SK-N-SH treated with all-trans-retinoic acid at 6 μM for 48 hours (cell line): ENCODE data around the gene ADIPOR2.

ENCODE experiments used
- ATAC-seq: fragments of 200-7000 bp; cut with Tn5 transposase; 3 replicates; pipeline ENCODE4 v1.9.1; 2020; ENCODE audit warnings: mild to moderate bottlenecking, moderate library complexity
- ARNTL ChIP-seq: fragments of 450-650 bp; formaldehyde crosslinking; IDR thresholded peaks from 2 replicates; pipeline ENCODE4 v1.5.0; 2020; ENCODE audit warnings: low read depth, mild to moderate bottlenecking, moderate library complexity, borderline replicate concordance
- CREB5 ChIP-seq: fragments of 250-450 bp; sonication (Bioruptor Pico); IDR thresholded peaks from 2 replicates; pipeline ENCODE4 v1.5.1; 2020; ENCODE audit warnings: low read depth, mild to moderate bottlenecking, moderate library complexity
- CSDC2 ChIP-seq: fragments of 250-450 bp; sonication (Bioruptor Pico); IDR thresholded peaks from 2 replicates; pipeline ENCODE4 v1.5.0; 2020; ENCODE audit warnings: mild to moderate bottlenecking, moderate library complexity
- CSRNP3 ChIP-seq: fragments of 250-450 bp; sonication (Bioruptor Pico); IDR thresholded peaks from 2 replicates; pipeline ENCODE4 v1.5.1; 2021; ENCODE audit warnings: mild to moderate bottlenecking, moderate library complexity
- ESRRG ChIP-seq: fragments of 250-450 bp; sonication (Bioruptor Pico); IDR thresholded peaks from 2 replicates; pipeline ENCODE4 v1.6.1; 2021; ENCODE audit warnings: mild to moderate bottlenecking
- GLIS3 ChIP-seq: fragments of 250-450 bp; sonication (Bioruptor Pico); IDR thresholded peaks from 2 replicates; pipeline ENCODE4 v1.5.0; 2020; ENCODE audit warnings: mild to moderate bottlenecking, moderate library complexity
- ISL1 ChIP-seq: fragments of 250-450 bp; sonication (Bioruptor Pico); IDR thresholded peaks from 2 replicates; pipeline ENCODE4 v2.1.2; 2022; ENCODE audit warnings: mild to moderate bottlenecking, moderate library complexity
- OSR1 ChIP-seq: fragments of 250-450 bp; sonication (Bioruptor Pico); IDR thresholded peaks from 2 replicates; pipeline ENCODE4 v1.8.0; 2022; ENCODE audit warnings: moderate library complexity, mild to moderate bottlenecking, inconsistent platforms
- POU6F1 ChIP-seq: fragments of 250-450 bp; sonication (Bioruptor Pico); IDR thresholded peaks from 2 replicates; pipeline ENCODE4 v1.8.0; 2021; ENCODE audit warnings: low read depth, mild to moderate bottlenecking, moderate library complexity, borderline replicate concordance
- PPARA ChIP-seq: fragments of 250-450 bp; sonication (Bioruptor Pico); IDR thresholded peaks from 2 replicates; pipeline ENCODE4 v1.5.0; 2020; ENCODE audit warnings: mild to moderate bottlenecking, borderline replicate concordance
- RARB ChIP-seq: fragments of 250-450 bp; sonication (Bioruptor Pico); IDR thresholded peaks from 2 replicates; pipeline ENCODE4 v1.8.0; 2021; ENCODE audit warnings: mild to moderate bottlenecking, moderate library complexity
- SNAI2 ChIP-seq: fragments of 250-450 bp; sonication (Bioruptor Pico); IDR thresholded peaks from 2 replicates; pipeline ENCODE4 v1.5.0; 2020; ENCODE audit warnings: mild to moderate bottlenecking, moderate library complexity
- TCF4 ChIP-seq: fragments of 250-450 bp; sonication (Bioruptor Pico); IDR thresholded peaks from 2 replicates; pipeline ENCODE4 v1.8.0; 2021; ENCODE audit warnings: mild to moderate bottlenecking, moderate library complexity, borderline replicate concordance
- TOX ChIP-seq: fragments of 250-450 bp; sonication (Bioruptor Pico); IDR thresholded peaks from 2 replicates; pipeline ENCODE4 v1.8.0; 2021; ENCODE audit warnings: mild to moderate bottlenecking, moderate library complexity, borderline replicate concordance
- TSHZ2 ChIP-seq: fragments of 250-450 bp; sonication (Bioruptor Pico); IDR thresholded peaks from 2 replicates; pipeline ENCODE4 v1.5.0; 2020; ENCODE audit warnings: mild to moderate bottlenecking, moderate library complexity
- ZC3H10 ChIP-seq: fragments of 250-450 bp; sonication (Bioruptor Pico); IDR thresholded peaks from 2 replicates; pipeline ENCODE4 v1.5.1; 2021; ENCODE audit warnings: mild to moderate bottlenecking, moderate library complexity
- ZFP30 ChIP-seq: fragments of 450-650 bp; formaldehyde crosslinking; IDR thresholded peaks from 2 replicates; pipeline ENCODE4 v1.5.0; 2022; ENCODE audit warnings: mild to moderate bottlenecking, moderate library complexity
- ZNF565 ChIP-seq: fragments of 450-650 bp; formaldehyde crosslinking; conservative IDR thresholded peaks from 2 replicates; pipeline ENCODE4 v1.5.0; 2020; ENCODE audit warnings: low read depth, mild to moderate bottlenecking, moderate library complexity
- ZNF70 ChIP-seq: fragments of 450-650 bp; formaldehyde crosslinking; IDR thresholded peaks from 2 replicates; pipeline ENCODE4 v1.5.0; 2020; ENCODE audit warnings: mild to moderate bottlenecking, moderate library complexity
- TF ChIP-seq, protein P1 (sequence below): fragments of 250-450 bp; sonication (Bioruptor Pico); IDR thresholded peaks from 2 replicates; pipeline ENCODE4 v1.8.0; 2020; ENCODE audit warnings: mild to moderate bottlenecking, moderate library complexity, borderline replicate concordance

Gene ADIPOR2

DNA sequence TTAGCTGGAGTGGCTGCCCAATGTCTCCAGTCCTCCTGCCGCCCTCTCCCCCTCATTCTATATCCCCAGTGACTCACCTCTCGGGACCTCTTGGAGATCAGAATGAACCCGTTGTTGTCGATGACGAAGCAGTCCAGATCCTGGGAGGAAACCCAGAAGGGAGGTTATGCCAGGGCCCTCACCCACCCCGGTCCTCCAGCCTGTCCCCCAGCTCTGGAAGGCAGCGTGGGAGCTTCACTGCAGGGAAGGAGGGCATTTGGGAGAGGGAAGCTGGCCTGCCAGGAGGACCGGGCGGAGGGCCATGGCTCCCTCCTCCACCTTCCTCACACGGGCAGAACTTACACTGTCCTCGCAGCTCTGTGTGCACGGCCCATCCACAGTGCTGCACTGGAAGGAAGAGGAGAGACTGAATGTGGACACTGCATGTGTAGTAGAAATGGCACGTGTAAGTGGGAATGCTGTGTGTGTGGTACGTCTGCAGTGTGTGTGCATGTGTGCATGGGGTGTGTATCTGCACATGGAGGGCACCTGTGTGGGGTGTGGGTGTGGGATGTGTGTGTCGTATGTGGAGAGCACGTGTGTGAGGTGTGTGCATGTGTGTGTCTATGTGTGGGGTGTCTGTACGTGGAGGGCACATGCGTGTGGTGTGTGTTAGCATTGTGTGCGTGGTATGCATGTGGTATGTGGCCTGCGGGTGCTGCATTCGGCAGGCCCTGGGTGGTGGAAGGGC lies 119.5 kb downstream of the ADIPOR2 start:
- ATAC-seq, result peak; percentile 28; the same call in 1 of the 3 replicates
- TF ChIP-seq PPARA (CRISPR knock-in tag), result no peak
- TF ChIP-seq ARNTL (CRISPR knock-in tag), result no peak
- TF ChIP-seq POU6F1 (CRISPR knock-in tag), result no peak
- TF ChIP-seq GLIS3 (CRISPR knock-in tag), result no peak
- no peak for TF ChIP-seq ZNF70
- TF ChIP-seq RARB (CRISPR knock-in tag), result no peak
- no peak for TF ChIP-seq ZC3H10 (CRISPR knock-in tag)
- TF ChIP-seq CSDC2 (CRISPR knock-in tag), result no peak
- TF ChIP-seq TOX (CRISPR knock-in tag), result no peak
- TF ChIP-seq OSR1 (CRISPR knock-in tag), result no peak

GRCh38 chr12:1810931-1811280 lies 120.0 kb downstream of the ADIPOR2 start:
- TF ChIP-seq ISL1 (CRISPR knock-in tag) (no peak), CSRNP3 (CRISPR knock-in tag) (no peak), POU6F1 (CRISPR knock-in tag) (no peak), TOX (CRISPR knock-in tag) (no peak), ZNF565 (CRISPR knock-in tag) (no peak), TSHZ2 (no peak), CREB5 (CRISPR knock-in tag) (no peak), ZC3H10 (CRISPR knock-in tag) (no peak), ARNTL (CRISPR knock-in tag) (no peak), CSDC2 (CRISPR knock-in tag) (no peak), TCF4 (CRISPR knock-in tag) (no peak), ESRRG (CRISPR knock-in tag) (no peak), ZFP30 (CRISPR knock-in tag) (no peak), SNAI2 (no peak)
- TF ChIP-seq, protein P1, sequence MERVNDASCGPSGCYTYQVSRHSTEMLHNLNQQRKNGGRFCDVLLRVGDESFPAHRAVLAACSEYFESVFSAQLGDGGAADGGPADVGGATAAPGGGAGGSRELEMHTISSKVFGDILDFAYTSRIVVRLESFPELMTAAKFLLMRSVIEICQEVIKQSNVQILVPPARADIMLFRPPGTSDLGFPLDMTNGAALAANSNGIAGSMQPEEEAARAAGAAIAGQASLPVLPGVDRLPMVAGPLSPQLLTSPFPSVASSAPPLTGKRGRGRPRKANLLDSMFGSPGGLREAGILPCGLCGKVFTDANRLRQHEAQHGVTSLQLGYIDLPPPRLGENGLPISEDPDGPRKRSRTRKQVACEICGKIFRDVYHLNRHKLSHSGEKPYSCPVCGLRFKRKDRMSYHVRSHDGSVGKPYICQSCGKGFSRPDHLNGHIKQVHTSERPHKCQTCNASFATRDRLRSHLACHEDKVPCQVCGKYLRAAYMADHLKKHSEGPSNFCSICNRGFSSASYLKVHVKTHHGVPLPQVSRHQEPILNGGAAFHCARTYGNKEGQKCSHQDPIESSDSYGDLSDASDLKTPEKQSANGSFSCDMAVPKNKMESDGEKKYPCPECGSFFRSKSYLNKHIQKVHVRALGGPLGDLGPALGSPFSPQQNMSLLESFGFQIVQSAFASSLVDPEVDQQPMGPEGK, result no peak
- ATAC-seq, result no peak
